Occipital lobe (tissue), 2 donors: ENCODE results near the gene PPP2R1B. TPM values are rescaled to one million over a fixed set of nuclear protein-coding genes. Genes with fewer than 3 reads are reported as not detected.
A peak's percentile ranks its signal among the peaks of the same experiment; 100 is the strongest.
"Not testable (repeated sequence)": the region's sequence is repeated elsewhere in the genome, so short reads cannot be mapped to it uniquely, and the experiment has no call there.

Experiments used
- DNase-seq: peaks from one replicate; lab custom pipeline; 2025; lab: John Stamatoyannopoulos, UW
- total RNA-seq: library from RNA; depleted of rRNA; stranded (reverse); fragments of >200 nt; gene quantifications from one replicate; pipeline ENCODE4 v1.2.3, GENCODE V29; 2014

Gene PPP2R1B
- 17.9 TPM for total RNA-seq

DNA sequence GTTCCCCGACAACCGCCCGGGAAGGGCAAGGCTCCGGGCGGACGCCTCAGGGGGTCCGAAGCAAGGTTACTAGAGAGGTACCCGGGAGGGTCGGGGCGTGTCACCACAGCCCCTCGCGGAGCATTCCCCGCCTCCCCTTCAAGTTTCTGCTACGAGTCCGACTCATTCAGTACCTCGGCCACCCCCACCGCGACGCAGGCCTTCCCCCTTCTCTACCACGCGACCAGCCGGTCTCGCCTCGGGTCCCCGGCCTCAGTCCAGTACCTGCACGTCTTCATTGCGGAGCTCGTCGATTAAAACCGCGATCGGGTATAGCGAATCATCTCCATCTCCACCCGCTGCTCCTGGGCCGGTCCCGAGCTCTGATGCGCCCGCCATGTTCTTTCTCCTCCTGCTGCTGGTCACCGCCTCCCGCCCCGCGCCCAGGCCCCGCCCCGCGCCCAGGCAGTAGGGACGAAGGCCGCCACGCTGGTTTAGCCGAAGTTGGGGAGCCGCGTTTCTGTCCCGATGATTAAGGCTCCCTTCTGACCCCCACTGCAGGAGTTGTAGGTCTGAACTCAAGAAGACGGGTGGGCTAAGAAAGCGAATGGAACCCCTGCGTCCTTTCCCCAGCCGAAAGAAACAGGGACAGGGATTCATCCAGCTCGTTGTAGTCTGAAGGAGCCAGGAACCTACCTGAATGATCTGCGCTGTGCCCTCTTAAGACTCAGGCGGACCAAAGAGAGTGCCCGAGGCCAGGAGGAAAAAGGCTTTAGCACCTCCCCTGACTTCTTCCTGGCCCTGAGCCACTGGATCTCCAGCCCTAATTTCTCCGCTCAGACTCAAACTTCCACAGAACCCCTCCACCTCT lies at the start of gene PPP2R1B:
Gene PPP2R1B (minus strand): TSS at position 406 of the 850 bp plus-strand sequence. CDS start 28 bp downstream, at position 378.
- peak; percentile 85 for DNase-seq

DNA sequence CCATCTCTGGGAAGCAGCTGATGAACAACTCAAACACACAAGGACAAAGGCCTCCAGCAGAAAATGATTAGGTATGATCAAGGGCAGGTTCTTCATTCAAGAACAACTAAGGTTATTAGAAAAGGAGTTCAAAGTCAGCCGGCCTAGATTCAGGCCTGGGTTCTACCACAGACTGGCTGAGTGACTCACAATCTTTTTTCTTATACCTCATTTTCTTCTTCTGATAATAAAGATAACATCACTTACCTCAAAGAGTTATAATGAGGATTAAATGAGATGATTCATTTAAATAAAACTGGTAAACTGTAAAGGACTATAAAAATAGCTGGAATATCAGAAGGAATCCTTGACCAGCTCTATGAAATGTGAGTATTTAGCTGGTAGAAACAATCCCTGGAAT lies 49.3 kb upstream of the PPP2R1B start:
- DNase-seq: no peak

DNA sequence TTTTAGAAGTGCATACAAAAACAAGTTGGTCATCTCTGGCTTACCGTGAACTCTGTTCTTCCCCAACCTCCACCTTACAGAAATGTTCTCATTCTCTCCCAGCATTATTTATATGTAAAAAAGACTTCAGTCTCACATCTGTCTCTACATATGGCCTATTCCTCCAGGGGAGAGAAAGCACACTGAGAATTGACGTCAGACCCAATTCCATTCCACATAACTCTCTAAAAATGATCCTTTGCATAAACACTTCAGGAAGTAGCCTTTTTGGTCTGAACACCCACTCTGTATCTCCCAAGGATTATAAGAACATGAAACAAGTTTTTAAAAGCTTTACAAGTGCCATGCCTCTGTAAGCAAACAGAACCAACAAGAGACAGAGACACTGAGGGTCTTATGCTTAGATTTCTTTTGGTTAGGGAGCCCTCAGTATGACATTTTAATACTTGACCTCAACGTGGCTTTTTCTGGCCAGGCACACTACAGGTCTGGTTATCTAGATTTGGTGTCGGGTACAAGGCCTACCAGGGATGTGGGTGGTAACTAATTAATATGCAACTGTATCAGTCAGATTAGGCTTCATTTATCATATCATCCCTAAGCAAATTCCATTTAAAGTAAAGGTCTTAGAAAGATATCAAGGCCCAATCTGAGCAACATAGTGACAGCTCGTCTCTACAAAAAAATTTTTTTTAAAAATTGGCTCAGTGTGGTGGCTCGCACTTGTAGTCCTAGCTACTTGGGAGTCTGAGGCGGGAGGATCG lies 48.5 kb upstream of the PPP2R1B start:
- no peak for DNase-seq

DNA sequence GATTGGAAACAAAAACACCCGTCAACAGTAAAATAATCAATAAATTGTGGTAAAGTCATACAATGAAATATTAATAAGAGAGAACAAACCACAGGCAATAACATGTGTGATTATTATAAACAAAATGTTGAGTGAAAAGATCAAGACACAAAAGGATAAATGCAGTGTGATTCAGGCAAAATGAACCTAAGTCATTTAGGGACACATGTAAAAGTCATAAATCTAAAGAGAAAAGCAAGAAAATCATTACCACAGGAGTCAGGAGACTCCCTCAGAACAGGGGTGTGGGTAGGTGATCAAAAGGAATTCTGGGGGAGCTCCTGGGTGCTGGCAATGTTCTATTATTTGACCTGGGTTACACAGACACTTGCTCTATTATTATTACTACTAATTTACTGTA lies 47.9 kb upstream of the PPP2R1B start:
- no peak for DNase-seq

DNA sequence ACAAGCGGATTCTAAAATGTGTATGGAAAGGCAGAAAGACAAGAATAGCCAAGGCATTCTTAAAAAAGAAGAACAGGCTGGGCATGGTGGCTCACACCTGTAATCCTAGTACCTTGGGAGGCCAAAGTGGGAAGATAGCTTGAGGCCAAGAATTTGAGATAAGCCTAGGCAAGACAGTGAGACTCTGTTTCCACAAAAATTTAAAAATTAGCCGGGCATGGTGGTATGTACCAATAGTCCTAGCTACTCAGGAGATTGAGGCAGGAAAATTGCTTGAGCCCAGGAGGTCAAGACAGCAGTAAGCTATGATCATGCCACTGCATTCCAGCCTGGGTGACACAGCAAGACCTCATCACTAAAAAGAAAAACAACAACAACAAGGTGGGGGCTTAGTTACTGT lies 46.0 kb upstream of the PPP2R1B start:
- no peak for DNase-seq

DNA sequence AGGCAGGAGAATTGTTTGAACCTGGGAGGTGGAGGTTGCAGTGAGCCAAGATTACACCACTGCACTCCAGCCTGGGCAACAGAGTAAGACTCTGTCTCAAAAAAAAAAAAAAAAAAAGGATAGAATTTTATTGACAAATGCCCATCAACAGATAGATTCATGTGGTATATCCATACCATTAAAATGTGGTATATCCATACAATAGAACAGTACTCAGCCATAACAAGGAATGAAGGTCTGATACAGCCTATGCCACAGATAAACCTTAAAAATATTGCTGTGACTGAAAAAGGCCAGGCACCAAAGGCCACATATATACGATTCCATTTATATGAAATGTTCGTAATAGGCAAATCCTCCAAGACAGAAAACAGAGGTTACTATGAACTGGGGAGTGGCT lies 45.3 kb upstream of the PPP2R1B start:
- DNase-seq: no peak

DNA sequence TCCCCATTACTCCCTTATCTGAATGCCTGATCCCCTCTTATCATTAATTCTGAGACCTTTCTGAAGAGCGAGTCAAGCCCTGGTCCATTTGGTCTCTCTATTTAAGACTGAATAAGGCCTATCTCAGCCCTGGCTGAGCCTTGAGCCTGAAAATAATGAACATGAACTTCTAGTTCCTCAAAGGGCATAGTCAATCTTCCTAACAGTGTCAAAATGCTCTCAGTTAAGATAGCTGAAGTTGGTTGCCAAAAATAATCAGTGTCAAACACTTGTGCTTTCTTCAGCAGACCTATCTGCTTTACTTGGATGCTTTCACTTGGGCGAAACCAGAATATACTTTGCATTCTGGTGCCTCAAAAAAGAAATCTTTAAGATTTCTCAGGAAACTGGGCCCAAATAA lies 42.6 kb upstream of the PPP2R1B start:
- no peak for DNase-seq

DNA sequence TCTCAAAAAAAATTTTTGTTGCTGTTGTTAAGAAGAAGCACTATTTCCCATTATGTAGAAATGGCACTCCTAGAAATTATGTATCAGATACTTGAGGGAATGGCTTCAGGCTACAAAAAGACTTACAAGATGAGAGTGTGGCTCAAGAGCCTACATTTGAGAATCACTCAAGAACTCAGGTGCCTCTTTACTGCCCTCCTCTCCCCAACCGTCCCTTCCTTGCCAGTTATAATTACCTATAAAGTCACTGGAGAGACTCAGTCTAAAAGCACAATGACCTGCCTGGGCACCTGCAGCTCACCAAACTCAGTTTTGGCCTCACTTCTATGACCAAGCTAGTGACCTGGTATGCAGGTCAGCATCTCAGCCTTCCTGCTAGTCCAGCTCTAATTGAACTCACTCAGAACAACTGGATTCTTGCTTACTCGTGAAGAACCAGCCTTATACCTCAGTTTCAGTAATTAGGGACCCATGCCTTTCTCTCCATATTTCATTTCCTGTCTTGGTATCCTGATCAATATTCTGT lies 41.9 kb upstream of the PPP2R1B start:
- no peak for DNase-seq

DNA sequence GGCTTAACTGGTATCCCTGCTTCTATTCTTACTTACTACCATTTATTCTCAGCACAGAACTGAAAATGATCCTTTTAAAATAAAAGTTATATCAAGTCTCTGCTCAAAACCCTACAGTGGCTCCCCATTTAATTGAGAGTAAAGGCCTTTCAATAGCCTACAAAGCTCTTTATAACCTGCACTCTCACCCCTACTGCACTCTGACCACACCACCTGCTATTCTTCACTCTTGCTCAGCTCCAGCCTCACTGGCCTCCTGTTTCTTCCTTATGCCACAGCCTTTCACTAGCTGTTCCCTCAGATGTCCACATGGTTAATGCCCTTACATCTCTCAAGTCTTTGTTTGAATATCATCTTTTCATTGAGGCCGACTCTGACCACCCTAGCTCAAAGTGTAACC lies 40.9 kb upstream of the PPP2R1B start:
- DNase-seq: no peak

DNA sequence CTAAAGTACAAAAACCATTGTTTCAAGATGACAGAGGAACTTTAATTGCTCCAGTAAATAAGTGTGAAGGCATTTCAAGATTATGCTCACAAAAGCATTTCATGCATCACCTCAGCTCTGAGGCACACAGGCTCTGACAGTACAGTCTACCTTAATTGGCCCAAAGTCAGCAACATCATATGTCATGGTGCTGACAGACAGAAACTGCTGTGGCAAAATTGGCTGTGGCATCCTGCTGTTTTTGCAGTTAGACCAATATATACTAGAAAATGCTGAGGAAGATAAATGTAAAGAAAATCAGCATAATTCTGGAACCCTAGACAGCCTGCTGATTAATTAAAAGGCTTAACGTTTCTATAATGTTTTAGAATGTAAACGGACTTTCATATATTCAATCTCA lies 34.9 kb upstream of the PPP2R1B start:
- no peak for DNase-seq

DNA sequence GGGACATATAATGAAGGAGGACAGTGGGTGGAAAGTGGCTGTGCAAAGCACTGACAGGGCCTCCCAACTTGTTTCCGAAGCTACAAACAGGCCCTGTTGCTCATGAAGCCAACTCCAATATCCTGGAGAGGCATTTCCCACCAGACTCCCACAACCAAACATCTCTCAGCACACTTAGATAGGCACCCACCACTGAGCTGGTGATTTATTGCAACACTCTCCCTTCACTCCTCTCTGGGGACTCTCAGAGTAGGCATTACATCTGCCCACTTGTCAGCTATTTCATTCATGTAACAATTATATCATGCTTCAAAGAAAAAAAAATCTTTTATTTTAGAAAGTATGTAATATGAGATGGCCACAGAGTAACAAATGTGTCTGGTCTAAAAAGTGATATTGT lies 32.1 kb upstream of the PPP2R1B start:
- DNase-seq: no peak

DNA sequence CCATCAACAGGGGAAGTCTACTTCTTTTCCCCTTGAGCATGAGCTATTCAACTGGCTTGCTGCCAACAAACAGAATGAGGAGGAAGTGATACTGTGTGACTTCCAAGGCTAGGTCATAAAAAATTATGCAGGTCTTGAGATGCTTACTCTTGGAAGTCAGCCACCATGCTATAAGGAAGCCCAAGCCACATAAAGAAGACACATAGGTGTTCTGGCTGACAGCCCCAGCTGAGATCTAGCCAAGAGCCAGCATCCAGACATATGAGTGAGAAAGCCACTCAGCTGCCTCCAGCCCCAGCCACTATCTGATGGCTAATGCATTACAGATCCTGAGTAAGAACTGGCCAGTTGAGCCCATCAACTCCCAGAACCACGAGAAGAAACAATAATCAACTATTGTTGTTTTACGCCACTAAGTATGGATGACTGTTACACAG lies 31.0 kb upstream of the PPP2R1B start:
- no peak for DNase-seq

DNA sequence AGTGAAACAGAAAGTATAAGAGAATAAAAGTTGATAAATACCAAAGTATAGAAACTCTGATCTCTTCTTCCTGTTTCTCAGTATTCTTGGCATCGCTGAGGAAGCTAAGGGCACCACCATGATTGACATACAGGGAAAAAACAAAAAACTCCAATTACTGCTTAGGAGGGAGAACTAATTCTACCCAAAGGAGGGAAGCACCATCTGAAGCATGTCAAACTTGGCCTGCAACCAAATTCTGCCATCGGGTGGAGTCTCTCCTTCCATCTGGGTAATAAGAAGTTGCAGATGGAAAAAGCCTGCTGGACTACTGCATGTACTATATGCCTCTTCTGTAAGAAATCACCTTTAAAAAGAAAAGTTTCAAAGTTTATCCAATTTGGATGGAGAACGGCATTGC lies 30.5 kb upstream of the PPP2R1B start:
- DNase-seq: no peak

DNA sequence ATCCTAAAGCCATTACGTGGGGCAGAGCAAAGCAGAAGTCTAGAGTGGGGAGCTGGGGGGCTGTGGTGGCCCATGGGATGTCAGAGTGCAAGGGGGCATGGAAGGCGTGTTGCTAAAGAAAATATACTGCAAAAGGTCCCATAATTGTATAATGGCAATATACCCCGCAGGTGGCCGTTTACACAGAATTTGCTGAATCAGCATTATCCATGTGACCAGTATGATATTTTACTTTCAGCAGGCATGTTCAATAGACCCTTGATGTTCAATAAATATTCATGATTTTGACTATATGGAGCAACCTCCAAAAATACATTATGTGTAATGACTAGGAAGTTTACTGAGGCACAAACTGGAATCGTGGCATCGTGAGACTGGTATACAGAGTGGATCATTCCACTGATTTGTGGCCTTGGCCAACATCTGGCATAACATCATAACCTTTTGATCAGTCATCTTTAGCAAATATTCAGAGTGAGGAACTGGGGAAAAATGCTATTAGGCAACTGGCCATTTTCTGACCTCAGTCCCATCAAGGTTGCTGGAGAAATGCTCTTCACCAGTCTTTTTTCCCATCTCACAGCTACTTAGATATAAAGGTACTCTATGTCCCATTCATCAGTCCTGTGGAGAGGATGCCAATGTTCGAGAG lies 29.3 kb upstream of the PPP2R1B start:
- no peak for DNase-seq

DNA sequence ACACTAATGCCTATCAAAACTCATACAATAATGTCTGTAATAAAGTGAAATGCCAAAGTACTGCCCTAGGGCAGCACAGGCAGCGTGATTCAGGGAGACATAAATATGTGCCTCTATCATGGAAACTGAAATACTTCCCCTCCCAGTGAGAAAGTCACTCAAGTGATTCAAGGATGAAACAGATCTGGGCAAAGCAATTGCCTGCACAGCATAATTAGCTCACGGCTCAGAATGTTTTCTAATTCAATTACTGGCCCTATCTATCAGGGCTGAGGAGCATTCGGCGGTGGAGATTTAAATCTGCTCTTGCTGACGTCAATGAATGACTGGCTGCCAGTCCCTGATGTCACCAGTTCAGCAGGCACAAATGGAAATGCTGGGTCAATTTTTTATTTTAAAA lies 27.7 kb upstream of the PPP2R1B start:
- DNase-seq: no peak

DNA sequence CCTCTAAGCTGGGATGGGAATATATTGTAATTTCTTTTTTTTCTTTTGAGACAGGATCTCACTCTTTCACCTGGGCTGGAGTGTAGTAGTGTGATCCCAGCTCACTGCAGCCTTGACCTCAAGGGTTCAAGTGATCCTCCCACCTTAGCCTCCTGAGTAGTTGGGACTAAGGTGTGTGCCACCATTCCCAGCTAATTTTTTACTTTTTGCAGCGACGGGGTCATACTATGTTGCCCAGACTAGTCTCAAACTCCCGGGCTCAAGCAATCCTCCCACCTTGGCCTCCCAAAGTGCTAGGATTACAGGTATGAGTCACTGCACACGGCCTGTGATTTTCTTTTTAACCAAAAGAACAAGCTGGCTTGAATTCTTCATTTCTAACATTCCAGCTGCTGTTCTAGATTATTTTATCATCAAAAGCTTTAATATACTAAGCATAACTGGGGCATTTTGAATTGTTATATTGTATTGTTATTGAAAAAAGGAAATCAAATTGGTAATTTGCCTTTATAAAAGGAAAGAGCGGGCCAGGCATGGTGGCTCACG lies 26.8 kb upstream of the PPP2R1B start:
- no peak for DNase-seq

DNA sequence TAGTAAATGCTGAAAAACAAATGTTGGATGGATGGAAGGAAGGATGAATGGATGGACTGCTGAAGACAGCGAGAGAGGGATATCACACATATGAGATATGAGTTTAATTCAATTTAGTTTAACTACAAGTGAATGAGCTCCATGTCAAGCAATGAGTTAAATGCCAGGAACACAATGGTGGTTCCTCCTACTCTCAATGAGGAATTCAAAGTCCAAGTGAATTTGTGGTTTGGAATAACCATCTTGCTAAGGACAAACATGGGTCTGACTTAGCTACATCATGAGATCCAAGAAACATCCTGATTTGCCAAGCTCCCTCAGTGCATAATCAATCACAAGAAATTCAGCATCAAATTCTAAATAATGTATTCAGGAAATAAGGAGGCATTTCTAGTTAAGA lies 26.1 kb upstream of the PPP2R1B start:
- no peak for DNase-seq

DNA sequence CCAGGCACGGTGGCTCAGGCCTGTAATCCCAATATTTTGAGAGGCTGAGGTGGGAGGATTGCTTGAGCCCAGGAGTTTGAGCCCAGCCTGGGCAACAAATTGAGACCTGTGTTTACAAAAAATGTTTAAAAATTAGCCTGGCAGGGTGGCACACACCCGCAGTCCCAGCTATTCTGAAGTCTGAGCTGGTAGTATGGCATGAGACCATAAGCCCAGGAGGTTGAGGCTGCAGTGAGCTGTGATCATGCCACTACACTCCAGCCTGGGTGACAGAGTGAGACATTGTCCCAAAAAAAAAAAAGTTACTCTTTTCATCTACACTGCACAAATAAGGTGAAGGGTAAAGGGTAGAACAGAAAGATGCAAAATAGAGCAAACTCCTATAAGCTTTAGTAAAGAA lies 22.3 kb upstream of the PPP2R1B start:
- no peak for DNase-seq

DNA sequence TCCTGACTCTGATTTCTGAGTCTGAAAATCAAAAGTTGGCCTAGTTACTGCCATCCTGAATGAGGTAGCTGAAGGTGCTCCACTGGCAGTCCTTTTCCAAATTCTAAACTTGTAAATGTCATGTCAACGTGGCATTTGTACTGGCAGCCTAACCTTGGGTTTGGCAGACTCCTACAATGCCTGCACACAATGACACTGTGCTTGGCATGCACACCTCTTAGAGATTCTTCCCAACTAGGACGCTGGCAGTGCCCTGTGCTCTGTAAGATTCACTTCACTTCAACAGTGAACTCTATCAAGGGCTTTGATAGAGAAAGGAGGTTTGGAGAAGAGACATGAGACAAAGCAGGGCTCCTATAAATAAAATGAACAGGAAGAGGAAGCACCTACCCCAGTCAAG lies 21.9 kb upstream of the PPP2R1B start:
- DNase-seq: no peak

DNA sequence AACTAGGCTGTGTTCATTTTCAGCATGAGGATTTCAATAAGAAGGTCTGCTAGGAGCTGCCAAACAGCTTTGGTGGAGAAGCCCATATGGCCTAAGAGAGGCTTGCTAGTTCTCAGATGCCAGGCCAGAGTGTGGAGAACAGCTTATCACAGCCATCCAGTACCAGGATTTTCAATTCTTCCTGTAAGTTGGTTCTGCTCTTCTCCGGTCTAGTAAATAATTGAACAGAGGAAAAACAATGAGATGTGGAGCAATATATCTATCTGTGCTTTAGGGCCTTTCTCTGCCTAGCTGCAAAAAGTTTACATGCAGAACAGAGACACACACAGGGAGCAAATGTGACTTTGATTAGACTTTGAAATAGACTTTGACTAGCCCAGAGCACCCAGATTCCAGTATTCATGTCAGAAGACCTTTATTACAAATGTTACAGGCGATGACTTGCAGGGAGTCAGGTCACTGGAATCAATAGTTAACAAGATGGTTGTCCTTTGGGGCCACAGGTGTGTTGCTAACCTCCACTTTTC lies 19.8 kb upstream of the PPP2R1B start:
- no peak for DNase-seq

DNA sequence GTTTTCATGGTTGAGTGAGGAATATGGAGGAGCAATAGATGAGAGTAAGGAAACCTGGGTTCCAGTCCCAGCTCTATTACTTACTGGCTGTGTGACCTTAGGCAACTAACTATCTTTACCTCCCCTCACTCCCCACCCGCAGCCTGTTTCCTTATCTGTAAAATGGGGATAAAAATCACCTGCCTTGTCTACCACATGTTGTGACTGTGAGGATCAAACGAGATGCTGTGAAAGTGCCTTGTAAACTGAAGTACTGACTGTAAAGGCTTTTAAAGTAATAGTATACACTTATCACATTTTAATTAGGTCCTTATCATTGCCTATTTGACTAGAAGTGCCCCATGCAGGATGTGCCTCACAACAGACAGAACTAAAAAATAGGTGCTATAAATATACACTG lies 18.9 kb upstream of the PPP2R1B start:
- DNase-seq: no peak

DNA sequence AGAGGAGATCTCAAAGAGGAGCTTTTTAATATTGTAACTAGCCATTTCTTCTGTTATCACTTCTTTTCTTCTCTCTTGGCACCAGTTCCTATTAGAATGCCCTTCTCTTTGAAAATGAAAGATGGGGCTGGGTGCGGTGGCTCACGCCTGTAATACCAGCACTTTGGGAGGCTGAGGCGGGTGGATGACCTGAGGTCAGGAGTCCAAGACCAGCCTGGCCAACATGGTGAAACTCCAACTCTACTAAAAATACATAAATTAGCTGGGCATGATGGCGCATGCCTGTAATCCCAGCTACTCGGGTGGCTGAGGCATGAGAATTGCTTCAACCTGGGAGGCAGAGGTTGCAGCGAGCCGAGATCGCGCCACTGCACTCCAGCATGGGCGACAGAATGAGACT lies 18.1 kb upstream of the PPP2R1B start:
- DNase-seq: not testable (repeated sequence)
